SU-DHL-6 (cell line): ENCODE results near the gene MAPK1IP1L.

Source experiments
- CTCF ChIP-seq: fragments of 200-600 bp; sonication (generic); IDR thresholded peaks from one replicate; pipeline ENCODE4 v1.5.1; 2017; ENCODE audit warnings: antibody characterized with exemption, mild to moderate bottlenecking, low read length, moderate library complexity; ENCODE audit not compliant: insufficient read depth, poor library complexity, severe bottlenecking
- EZH2phosphoT487 ChIP-seq: fragments of 200-600 bp; sonication (generic), shearing (Covaris generic); conservative IDR thresholded peaks from 2 replicates; pipeline ENCODE4 v1.6.1; 2018; ENCODE audit warnings: mild to moderate bottlenecking, antibody characterized with exemption, low read length, moderate library complexity, mixed read lengths

DNA sequence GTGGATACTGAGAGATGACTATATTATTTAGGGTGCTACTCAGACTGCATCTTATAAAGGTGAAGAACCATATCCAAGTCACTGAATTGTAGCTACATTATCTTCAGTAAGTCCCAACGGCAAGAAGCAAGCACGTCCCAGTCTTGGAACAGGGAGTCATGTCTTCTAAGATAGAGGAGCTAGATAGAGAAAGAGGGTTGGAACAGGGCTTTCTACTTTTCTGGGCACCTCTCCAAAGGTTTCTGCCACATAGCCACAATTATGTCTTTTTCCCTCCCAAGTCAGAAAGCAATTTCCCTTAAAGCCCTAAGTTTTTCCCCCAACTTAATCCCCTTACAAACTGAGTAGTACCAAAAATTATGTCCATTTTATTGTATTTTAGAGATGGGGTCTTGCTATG is 22.4 kb downstream of the MAPK1IP1L start:
- TF ChIP-seq CTCF: no peak
- no peak for TF ChIP-seq EZH2phosphoT487
